Forelimb muscle (tissue), 1 donor: Measurements from ENCODE around the gene TBC1D25. TPM values are rescaled to one million over a fixed set of nuclear protein-coding genes. Genes with fewer than 3 reads are reported as not detected.

Source experiments
- DNase-seq: peaks from one replicate; pipeline ENCODE4 v3.0.0-alpha.2; 2013; ENCODE audit warnings: low read depth
- polyA plus RNA-seq: library from polyadenylated mRNA; unstranded; fragments of 120-200 nt; gene quantifications from one replicate; pipeline ENCODE4 v1.2.1, GENCODE V29; 2013; ENCODE audit not compliant: insufficient read length

Gene TBC1D25
- polyA plus RNA-seq, 1 donor, result 8.7 TPM

DNA sequence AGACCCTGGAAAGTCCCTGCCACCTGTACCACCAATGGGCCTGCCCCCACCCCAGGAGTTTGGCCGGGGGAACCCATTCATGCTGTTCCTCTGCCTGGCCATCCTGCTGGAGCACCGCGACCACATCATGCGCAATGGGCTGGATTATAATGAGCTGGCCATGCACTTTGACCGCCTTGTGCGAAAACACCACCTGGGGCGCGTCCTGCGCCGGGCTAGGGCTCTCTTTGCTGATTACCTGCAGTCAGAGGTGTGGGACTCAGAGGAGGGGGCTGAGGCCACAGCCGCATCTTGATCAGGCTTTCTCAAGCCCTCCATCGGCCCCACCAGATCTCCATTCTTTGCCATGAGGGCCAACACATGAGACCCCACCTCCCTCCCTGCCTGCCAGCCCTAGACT is 21.2 kb downstream of the TBC1D25 start:
- DNase-seq, result no peak

DNA sequence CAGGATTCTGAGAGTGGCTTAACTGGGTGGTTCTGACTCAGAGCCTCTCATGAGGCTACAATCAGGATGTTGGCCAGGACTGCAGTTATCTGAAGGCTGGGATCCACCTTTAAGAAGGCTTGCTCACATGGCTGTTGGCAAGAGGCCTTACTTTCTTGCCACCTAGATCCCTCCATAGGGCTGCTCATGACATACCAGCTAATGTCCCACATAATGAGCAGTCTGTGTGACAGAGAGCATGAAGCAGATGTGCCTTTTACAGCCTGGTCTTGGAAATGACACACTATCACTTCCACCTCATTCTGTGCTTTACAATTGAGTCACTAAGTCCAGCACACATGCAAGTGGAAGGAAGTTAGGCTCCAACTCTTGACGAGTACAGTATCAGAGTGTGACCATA is 30.4 kb downstream of the TBC1D25 start:
- no peak for DNase-seq

DNA sequence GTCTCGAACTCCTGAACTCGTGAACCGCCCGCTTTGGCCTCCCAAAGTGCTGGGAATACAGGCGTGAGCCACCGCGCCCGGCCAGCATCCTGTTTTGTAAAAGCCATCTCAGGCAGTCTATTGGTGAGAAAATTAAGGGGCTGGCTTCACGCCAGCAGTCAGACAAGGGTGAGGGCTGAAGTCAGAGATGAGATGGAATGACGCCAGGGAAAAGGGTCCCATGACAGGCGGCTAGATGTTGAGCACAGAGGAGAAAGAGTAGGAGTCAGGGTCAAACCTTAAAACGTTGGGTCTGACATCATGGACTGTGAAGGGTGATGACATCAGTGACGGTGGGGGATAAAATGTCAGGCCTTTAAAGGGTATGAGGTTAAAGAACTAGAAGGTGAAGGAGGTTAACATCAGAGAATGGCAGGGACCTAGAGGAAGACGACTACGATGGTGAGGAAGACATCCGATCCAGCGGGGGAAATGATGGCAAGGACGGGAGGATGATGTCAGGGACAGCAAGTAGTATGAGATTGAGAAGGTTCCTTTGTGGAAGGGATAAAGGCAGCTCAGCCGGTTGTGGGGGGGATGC is 34.3 kb downstream of the TBC1D25 start:
- DNase-seq, result peak; percentile 17

DNA sequence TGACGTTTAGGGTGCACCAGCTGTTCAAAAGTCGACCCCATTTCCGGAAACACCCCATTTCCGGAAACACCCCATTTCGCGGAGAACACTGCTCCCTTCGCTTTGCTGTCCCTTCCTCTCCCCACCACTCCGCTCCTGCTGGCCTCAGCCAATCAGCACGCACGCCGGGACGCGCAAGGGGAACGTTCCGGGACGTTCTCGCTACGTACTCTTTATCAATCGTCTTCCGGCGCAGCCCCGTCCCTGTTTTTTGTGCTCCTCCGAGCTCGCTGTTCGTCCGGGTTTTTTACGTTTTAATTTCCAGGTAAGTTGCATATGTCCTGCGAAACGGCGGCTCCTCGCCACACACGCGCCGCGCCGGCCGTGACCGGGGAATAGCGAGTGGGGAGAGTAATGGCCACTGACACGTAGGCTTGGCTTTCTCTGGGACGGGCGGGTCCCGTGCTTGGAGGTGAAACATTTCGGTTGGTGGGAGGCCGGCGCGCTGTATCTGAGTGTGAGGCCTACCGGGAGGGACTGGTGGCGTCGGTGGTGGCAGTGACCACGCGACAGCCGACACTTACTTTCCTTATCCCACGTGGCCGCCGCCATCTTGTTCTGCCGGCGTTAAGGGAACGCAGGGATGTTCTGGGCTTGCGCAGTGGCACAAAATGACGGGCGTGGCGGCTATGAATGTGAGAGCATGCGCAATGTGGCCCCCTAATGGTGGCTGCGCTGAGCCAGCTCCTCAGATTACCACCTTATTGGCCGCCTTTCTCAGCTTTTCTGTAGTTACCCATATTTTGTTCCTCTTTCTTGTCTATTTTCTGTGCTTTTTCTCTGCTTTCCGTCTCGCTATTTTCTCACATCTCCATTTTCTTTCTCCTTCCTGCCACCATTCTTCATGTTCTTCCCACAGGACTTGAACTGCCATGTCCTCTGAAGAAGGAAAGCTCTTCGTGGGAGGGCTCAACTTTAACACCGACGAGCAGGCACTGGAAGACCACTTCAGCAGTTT is 35.1 kb downstream of the TBC1D25 start, which contains the start of gene RBM3:
Gene RBM3, plus strand, starts transcription at position 215 of the 997 bp plus-strand sequence. Its CDS starts 697 bp downstream, at position 912.
- peak; percentile 84 for DNase-seq

DNA sequence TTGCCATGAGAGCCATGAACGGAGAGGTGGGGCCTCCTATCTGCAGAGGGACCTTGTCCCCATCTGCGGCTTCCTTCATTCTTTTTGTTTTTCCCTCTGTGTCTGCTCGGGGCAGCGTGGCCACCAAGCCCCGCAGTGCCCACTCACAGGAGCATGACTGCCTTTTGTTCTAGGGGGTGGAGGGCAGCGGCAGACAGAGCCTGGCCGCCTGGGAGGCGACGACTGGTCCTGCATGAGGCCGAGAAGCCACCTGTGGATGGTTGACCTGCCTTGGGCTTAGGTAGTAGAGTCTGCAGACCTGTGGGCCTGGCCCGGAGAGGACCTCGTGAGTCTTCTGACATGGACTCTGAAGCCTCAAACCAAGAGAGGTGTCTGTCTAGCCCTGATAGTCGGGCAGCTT is 36.1 kb downstream of the TBC1D25 start:
- DNase-seq, result no peak

DNA sequence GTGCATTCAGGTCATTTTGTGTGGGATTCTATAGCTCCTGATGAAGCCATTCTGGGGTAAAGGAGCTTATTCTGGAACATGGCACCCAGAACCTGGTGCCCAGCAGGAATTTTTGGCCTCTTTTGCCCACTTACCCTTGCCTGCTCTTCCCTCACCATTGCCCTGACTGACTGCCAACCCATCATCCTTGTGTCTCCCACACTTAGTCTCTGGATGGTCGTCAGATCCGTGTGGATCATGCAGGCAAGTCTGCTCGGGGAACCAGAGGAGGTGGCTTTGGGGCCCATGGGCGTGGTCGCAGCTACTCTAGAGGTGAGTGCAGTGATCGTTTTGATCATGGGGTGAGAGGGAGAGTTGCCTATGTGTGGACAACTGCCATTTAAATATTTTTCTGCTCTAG is 36.6 kb downstream of the TBC1D25 start:
- DNase-seq, result no peak

DNA sequence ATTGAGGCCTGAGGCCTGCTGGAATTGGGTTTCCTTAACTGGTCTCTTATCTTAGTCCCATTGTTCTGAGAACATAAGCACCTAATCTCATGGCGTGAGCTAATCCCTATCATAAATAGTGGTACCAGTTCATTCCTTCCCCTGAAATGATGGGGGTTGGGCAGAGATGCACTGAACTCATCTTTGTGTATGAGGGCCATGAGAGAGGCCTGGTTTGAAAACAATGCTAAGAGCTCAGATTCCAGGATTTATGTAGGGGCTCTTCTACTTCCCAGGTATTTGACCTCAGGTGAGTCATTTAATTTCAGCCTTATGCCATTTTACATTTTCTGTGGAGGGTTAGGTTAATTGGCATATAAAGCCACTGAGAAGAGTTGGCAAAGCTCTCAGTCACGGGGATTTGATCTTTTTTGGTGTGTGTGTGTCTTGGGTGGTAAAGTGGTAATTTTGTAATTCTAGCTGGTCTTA is 39.2 kb downstream of the TBC1D25 start:
- no peak for DNase-seq

DNA sequence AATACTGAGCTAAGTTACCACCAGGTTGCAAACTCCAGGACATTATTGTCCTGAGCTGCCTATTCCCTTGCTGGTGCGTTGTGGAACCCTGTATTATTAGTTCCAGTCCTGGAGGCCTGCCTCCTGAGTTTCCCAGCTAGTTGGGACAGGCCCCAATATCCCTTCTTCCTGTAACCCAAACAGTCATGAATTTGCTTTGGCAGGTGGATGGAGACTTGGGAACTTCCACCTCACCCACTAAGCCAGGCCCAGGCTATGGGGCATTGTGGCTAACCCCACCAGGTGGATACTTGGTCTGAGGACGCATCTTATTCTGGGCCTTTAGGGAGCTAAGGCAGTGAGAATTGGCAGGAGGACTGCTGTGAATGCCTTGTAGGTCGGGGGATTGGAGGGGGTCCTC is 39.7 kb downstream of the TBC1D25 start:
- DNase-seq, result no peak

DNA sequence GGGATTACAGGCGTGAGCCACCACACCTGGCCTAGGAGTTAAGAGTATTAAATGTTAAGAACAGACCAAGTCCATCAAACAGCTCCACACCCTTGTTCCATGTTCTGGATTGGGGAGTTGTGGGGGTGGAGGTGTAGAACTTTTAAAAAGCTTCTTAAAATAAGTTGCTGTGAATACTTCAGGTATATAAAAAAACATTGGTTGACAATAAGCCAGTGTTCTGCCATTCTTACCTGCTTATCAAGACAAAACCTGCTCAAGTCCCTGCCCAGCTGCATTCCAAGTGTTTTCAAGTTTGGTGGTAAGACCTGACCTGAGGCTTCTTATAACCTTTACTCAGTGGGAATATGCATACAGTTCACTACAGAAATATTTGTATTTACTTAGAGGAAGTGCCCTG is 41.1 kb downstream of the TBC1D25 start:
- no peak for DNase-seq

DNA sequence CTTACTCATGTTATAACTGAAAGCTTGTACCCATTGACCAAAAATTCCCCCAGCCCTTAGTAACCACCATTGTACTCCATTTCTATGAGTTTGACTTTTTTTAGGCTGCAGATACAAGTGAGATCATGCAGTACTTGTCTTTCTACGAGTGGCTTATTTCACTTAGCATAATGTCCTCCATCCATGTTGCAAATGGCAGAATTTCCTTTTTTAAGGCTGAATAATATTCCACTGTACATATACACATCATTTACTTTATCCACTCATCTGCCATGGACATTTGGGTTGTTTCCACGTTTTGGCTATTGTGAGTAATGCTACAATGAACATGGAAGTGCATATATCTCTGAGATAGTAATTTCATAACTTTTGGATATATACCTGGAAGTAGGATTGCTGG is 45.2 kb downstream of the TBC1D25 start:
- no peak for DNase-seq

DNA sequence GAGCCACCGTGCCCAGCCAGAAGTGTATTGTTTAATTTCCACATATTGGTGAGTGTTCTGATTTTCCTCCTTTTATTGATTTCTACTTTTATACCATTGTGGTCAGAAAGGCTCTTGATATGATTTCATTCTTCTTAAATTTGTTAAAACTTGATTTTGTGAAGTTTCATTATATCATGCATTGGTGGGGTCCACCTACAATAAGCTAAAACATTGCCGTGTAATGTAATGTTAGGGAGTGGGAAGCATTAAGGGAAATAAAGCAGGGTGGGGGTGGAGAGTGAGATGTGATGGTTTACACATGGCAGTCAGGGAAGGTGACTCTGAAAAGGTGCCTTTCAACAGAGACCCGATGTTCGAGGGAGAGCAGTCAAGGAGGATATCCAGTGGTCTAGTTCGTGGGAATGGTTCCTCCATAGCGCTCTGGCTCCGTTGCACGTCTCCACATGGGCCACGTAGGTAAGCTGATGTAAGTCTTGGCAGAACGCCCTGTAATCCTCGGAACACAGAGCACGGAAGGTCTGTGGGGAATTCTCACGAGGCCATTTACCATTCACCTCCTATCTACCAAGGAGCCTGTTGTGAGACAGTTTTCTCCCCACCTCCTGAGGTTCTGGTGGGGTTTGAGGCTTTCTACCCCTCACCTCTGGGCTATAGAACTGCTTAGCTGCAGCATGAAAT is 50.1 kb downstream of the TBC1D25 start:
- no peak for DNase-seq

DNA sequence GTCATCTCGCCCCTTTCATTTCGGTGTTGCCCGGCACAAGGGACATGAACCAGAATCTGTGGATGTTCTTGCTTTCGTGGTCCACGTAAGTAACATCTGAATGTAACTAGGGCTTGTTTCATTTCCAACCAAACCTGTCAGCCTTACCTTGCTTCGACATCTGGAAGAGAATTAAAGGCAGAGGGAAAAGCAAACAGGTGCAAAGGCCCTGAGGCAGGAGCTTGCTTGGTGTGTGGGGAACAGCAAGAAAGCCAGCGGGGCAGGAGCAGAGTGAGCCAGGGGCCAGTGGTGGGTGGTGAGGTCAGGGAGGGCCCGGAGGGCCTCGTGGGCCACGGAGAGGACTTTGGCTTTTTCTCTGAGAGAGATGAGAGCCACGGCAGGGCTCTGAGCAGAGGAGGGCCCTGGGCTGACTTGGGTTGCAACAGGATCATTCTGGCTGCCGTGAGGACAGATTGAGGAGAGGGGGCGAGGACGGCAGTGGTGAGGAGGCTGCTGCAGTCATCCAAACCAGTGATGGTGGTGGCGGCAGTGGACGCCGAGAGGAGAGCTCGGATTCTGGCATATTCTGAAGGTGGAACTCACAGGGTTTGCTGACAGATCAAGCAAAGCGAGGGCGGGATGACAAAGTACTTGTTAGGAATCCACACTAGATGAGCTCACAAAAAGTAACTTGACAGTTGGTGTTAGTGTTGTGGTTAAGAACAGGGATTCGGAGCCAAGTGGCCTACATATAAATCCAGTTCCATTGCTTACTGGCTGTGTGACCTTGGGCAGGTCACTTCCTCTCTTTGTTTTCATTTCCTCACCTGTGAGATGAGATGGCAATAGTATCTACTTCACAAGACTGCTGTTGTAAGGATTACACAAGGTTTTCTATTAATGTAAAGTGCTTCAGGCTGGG is 50.9 kb downstream of the TBC1D25 start:
- DNase-seq, result no peak

DNA sequence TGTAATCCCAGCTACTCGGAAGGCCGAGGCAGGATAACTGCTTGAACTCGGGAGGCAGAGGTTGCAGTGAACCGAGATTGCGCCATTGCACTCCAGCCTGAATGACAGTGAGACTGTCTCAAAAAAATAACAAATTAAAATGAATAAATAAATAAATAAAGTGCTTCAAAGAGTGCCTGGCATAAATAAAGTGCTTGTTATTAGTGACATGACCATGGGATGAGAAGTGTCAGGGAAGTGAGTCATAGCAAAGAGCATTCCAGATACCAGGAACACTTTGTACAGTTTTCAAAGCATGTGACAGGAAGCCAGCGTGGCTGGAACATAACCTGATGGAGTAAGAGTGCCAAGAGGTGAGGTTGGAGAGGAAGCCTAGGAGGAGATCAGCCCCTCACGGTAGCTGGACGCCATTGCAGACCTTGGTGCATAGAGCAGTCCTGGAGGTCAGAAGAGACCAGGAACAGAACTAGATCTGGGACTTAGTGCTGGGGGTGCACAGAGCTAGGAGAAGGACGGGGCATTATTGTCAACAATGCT is 51.8 kb downstream of the TBC1D25 start:
- DNase-seq, result no peak

DNA sequence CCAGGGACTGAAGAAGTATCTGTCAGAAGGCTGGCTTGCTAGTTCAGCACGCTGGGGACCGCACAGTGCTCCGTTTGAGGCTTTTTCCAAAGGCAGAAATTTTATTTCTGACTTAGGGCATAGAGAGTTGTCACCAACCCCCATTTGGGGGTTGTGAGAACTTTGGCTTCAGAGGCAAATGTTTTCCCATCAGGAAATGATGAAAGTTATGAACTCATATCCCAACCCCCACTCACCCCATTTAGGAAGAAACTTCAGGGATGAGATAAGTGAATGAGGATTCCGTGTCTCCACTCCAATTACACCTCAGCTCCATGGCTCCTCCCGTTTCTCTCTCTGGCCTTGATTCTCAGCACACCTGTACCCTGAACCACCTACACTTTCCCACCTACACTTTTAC is 53.5 kb downstream of the TBC1D25 start:
- no peak for DNase-seq

DNA sequence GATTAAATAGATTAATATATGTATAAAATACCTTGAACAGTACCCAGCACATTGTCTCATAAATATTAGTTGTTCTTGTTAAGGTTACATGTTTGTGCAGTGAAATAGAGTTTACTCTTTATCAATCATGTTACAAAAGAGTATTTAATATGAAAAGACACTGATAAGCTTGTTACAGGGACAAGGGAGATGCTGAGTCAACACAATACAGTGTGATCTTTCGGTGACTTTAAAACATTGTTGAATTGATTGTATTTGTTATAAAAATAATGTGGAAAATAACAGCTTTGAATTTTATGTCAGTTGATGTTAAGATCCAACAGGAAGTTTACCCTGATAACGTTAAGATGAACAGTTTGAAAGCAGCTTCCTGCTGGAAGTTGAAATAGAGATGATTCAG is 56.4 kb downstream of the TBC1D25 start:
- no peak for DNase-seq

DNA sequence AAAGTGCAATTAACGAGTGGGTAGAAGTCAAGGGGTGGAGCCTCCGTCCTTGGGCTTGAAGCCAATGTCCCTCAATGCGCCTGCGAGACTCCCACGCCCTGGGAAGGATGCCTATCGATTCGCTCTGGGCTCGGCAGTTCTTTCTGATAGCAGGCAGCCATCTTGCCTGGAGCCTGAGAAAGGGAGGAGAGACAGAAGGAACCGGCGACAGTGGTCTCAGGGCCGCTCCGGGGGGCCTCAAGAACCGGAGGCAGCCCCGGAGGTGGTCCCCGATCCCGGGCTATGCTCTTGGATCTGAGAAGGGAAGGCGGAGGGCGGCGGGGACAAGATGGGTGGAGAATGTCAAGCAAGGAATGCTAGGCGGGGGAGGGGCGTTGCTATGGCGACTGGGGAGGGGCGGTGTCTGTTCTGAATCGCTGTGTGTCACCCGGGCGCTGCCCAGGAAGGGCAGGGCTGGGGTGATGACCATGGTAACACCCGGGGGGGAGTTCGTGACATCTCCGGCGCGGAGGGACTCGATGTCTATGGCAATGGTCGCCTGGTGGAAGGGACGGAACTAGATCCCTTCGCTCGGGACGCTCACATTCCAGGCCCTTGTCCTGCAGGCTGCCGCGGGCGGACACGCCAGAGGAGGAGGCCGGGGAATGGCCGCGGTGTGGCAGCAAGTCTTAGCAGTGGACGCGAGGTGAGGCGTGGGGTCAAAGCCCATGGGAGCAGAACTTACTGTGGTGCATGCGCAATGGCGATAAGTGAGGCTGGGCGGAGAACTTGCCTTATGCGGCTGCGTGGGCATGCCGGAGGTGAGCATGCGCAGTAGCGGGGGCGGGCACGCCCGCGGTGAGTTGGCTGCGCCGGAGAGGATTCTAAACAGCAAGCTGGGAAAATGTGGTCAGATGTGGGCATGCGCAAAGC is 58.1 kb downstream of the TBC1D25 start, which contains the start of gene WDR13:
Gene WDR13, plus strand, starts transcription at position 140 of the 912 bp plus-strand sequence. Its CDS starts 505 bp downstream, at position 645.
- DNase-seq, result peak; percentile 88

DNA sequence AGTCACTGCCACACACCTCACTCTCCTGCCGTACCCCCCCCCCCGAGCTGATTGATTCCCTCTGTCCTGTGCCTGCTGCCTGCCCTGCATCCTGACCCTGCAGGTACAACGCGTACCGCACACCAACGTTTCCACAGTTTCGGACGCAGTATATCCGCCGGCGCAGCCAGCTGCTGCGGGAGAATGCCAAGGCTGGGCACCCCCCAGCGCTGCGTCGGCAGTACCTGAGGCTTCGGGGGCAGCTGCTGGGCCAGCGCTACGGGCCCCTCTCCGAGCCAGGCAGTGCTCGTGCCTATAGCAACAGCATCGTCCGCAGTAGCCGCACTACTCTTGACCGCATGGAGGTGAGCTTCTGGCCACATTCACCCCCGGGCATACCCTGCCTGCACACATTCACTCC is 59.1 kb downstream of the TBC1D25 start:
- no peak for DNase-seq

DNA sequence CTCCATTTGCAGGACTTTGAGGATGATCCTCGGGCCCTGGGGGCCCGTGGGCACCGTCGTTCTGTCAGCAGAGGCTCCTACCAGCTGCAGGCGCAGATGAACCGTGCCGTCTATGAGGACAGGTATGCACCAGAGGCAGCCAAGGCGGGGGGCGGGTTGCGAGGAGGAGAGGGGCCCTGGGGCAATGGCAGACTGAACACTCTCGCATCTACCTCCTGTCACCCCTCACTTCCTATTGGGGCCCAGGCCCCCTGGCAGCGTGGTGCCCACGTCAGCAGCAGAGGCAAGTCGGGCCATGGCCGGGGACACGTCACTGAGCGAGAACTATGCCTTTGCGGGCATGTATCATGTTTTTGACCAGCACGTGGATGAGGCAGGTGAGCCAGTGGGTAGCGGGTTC is 59.8 kb downstream of the TBC1D25 start:
- no peak for DNase-seq

DNA sequence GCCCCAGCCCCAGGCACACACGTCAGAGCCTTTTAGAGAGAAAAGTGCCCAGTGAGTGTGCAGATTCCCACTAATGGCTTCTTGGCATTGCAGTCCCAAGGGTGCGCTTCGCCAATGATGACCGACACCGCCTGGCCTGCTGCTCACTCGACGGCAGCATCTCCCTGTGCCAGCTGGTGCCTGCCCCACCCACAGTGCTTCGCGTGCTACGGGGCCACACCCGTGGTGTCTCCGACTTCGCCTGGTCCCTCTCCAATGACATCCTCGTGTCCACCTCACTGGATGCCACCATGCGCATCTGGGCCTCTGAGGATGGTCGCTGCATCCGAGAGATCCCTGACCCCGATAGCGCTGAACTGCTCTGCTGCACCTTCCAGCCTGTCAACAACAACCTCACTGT is 60.7 kb downstream of the TBC1D25 start:
- DNase-seq, result no peak
